H1 (cell line): ENCODE data around the gene FPR3. TPM values are rescaled to one million over a fixed set of nuclear protein-coding genes. Genes with fewer than 3 reads are reported as not detected.

Source experiments
- CTCF ChIA-PET: fragments of 300-600 bp; sonication (Branson Sonifier 250); formaldehyde crosslinking; loops from one replicate; lab custom pipeline; 2021; ENCODE audit not compliant: partially characterized antibody; lab: Charles Lee
- POLR2A ChIA-PET: fragments of 300-600 bp; sonication (Branson Sonifier 250); formaldehyde crosslinking; loops from one replicate; lab custom pipeline; 2021; ENCODE audit warnings: inconsistent platforms; ENCODE audit not compliant: partially characterized antibody; lab: Charles Lee
- DNase-seq, 2 experiments: peaks; one replicate each; pipeline versions ENCODE4 v3.0.0 to v3.0.0-alpha.2; 2010 to 2022; ENCODE audit warnings: low spot score in 2 of 2, low read depth in 1 of 2, mixed read lengths in 1 of 2
- FAIRE-seq: peaks from 2 replicates; lab custom pipeline; 2011; peaks lifted over from hg19 to GRCh38; lab: Jason Lieb, UNC
- H2AFZ ChIP-seq: 2 replicates; pipeline ENCODE4 v1.8.1; 2012; ENCODE audit warnings: low read length, inconsistent platforms
- H2AK5ac ChIP-seq: 2 replicates; pipeline ENCODE4 v1.6.1; 2013; ENCODE audit warnings: low read depth, low read length
- H2BK120ac ChIP-seq: replicated peaks from 2 replicates; pipeline ENCODE3; 2013; ENCODE audit warnings: low read depth, low read length, inconsistent platforms
- H2BK12ac ChIP-seq: 2 replicates; pipeline ENCODE4 v1.6.1; 2013; ENCODE audit warnings: low read depth, low read length
- H2BK15ac ChIP-seq: 2 replicates; pipeline ENCODE4 v1.6.1; 2013; ENCODE audit warnings: low read length
- H2BK20ac ChIP-seq: 2 replicates; pipeline ENCODE4 v1.6.1; 2013; ENCODE audit warnings: low read length
- H2BK5ac ChIP-seq: 2 replicates; pipeline ENCODE4 v1.6.1; 2013; ENCODE audit warnings: low read depth, low read length
- H3K14ac ChIP-seq: 2 replicates; pipeline ENCODE4 v1.6.1; 2013; ENCODE audit warnings: inconsistent platforms; ENCODE audit not compliant: insufficient read length
- H3K18ac ChIP-seq: 2 replicates; pipeline ENCODE4 v1.6.1; 2013; ENCODE audit warnings: low read length; ENCODE audit errors: extremely low read depth
- H3K23ac ChIP-seq: 2 replicates; pipeline ENCODE4 v1.6.1; 2013; ENCODE audit warnings: inconsistent platforms; ENCODE audit not compliant: insufficient read length
- H3K23me2 ChIP-seq: 2 replicates; pipeline ENCODE4 v1.6.1; 2013; ENCODE audit warnings: low read depth, low read length
- H3K27ac ChIP-seq: 2 replicates; pipeline ENCODE4 v1.6.1; 2011; ENCODE audit warnings: low read depth, low read length, inconsistent platforms
- H3K27me3 ChIP-seq, 4 experiments: replicated peaks in 1 of 4; 1 replicate in 1 of 4; 2 replicates in 3 of 4; pipeline versions ENCODE4 v1.6.1 to v1.8.1; 2011 to 2013; ENCODE audit warnings: low read length in 3 of 4, mild to moderate bottlenecking in 3 of 4, inconsistent platforms in 2 of 4, mixed read lengths in 2 of 4, moderate library complexity in 1 of 4; ENCODE audit not compliant: control insufficient read depth in 3 of 4, insufficient read depth in 3 of 4; ENCODE audit errors: extremely low read depth in 1 of 4
- H3K36me3 ChIP-seq, 4 experiments: 2 replicates each; pipeline versions ENCODE4 v1.6.1 to v1.8.1; 2011 to 2013; ENCODE audit warnings: mild to moderate bottlenecking in 4 of 4, low read length in 3 of 4, moderate library complexity in 2 of 4, control low read depth in 1 of 4, inconsistent platforms in 1 of 4; ENCODE audit not compliant: insufficient read depth in 4 of 4, control insufficient read depth in 2 of 4
- H3K4ac ChIP-seq: replicated peaks from 2 replicates; pipeline ENCODE3; 2013; ENCODE audit warnings: low read length, low read depth, mixed read lengths, inconsistent platforms; ENCODE audit not compliant: insufficient read length
- H3K4me1 ChIP-seq, 4 experiments: replicated peaks in 1 of 4; 1 replicate in 1 of 4; 2 replicates in 3 of 4; pipeline versions ENCODE4 v1.6.1 to v1.8.1; 2011 to 2013; ENCODE audit warnings: low read length in 3 of 4, inconsistent platforms in 2 of 4, mixed read lengths in 1 of 4; ENCODE audit not compliant: insufficient read depth in 4 of 4, control insufficient read depth in 3 of 4
- H3K4me2 ChIP-seq, 2 experiments: 2 replicates each; pipeline versions ENCODE4 v1.6.1 to v1.8.1; 2011 to 2013; ENCODE audit warnings: low read depth in 2 of 2, low read length in 2 of 2, control low read depth in 1 of 2, inconsistent platforms in 1 of 2, mild to moderate bottlenecking in 1 of 2; ENCODE audit not compliant: insufficient read depth in 1 of 2
- H3K4me3 ChIP-seq, 4 experiments: fragments of 200-600, 300-600 bp in 1 of 4; sonication (generic), shearing (Covaris generic), sonication (Bioruptor Twin) in 1 of 4; 2 replicates each; pipeline versions ENCODE4 v1.5.1 to v1.8.1; 2011 to 2016; ENCODE audit warnings: low read length in 4 of 4, low read depth in 3 of 4, control low read depth in 2 of 4, inconsistent platforms in 2 of 4, mild to moderate bottlenecking in 2 of 4, mixed read lengths in 1 of 4, moderate library complexity in 1 of 4; ENCODE audit not compliant: insufficient read depth in 2 of 4; ENCODE audit errors: extremely low read depth in 1 of 4
- H3K56ac ChIP-seq: replicated peaks from 2 replicates; pipeline ENCODE3; 2013; ENCODE audit warnings: low read depth, mild to moderate bottlenecking, mixed read lengths, low read length, inconsistent platforms; ENCODE audit not compliant: insufficient read length
- H3K79me1 ChIP-seq: 2 replicates; pipeline ENCODE4 v1.6.1; 2013; ENCODE audit warnings: low read depth, low read length, control low read depth
- H3K79me2 ChIP-seq, 2 experiments: 2 replicates each; pipeline versions ENCODE4 v1.6.1 to v1.8.1; 2012 to 2013; ENCODE audit warnings: low read length in 2 of 2, mild to moderate bottlenecking in 2 of 2, inconsistent platforms in 1 of 2; ENCODE audit not compliant: insufficient read depth in 2 of 2, control insufficient read depth in 1 of 2
- H3K9ac ChIP-seq, 4 experiments: replicated peaks in 1 of 4; 1 replicate in 1 of 4; 2 replicates in 3 of 4; pipeline versions ENCODE4 v1.6.1 to v1.8.1; 2011 to 2013; ENCODE audit warnings: low read depth in 3 of 4, low read length in 3 of 4, control low read depth in 2 of 4, mild to moderate bottlenecking in 2 of 4, moderate library complexity in 2 of 4, inconsistent platforms in 1 of 4; ENCODE audit errors: extremely low read depth in 1 of 4
- H3K9me3 ChIP-seq, 2 experiments: 2 replicates each; pipeline versions ENCODE4 v1.6.1 to v1.8.1; 2012 to 2013; ENCODE audit warnings: mild to moderate bottlenecking in 2 of 2, moderate library complexity in 2 of 2, control low read depth in 1 of 2, inconsistent platforms in 1 of 2, low read depth in 1 of 2, low read length in 1 of 2, mixed read lengths in 1 of 2; ENCODE audit not compliant: insufficient read depth in 2 of 2
- H4K20me1 ChIP-seq, 2 experiments: replicated peaks in 1 of 2; 2 replicates each; pipeline versions ENCODE3 to v1.8.1; 2011 to 2013; ENCODE audit warnings: inconsistent platforms in 2 of 2, low read length in 2 of 2, mild to moderate bottlenecking in 1 of 2; ENCODE audit not compliant: insufficient read depth in 2 of 2, control insufficient read depth in 1 of 2
- H4K5ac ChIP-seq: 2 replicates; pipeline ENCODE4 v1.6.1; 2013; ENCODE audit warnings: low read length, low read depth, mixed read lengths, inconsistent platforms; ENCODE audit not compliant: insufficient read length
- H4K8ac ChIP-seq: 2 replicates; pipeline ENCODE4 v1.8.0; 2013; ENCODE audit warnings: mild to moderate bottlenecking, moderate library complexity, low read length, inconsistent platforms; ENCODE audit not compliant: insufficient read depth; ENCODE audit errors: extremely low read depth
- H4K91ac ChIP-seq: replicated peaks from 2 replicates; pipeline ENCODE3; 2013; ENCODE audit warnings: low read length, mixed read lengths, inconsistent platforms; ENCODE audit not compliant: insufficient read length
- BCL11A ChIP-seq, 2 experiments: IDR thresholded peaks; one replicate each; pipeline ENCODE4 v1.6.1; 2011; ENCODE audit warnings: low read depth in 2 of 2, low read length in 2 of 2, mild to moderate bottlenecking in 2 of 2
- CEBPB ChIP-seq: IDR thresholded peaks from 2 replicates; pipeline ENCODE4 v1.6.1; 2012; ENCODE audit warnings: low read depth, low read length
- GABPA ChIP-seq: IDR thresholded peaks from 2 replicates; pipeline ENCODE4 v1.6.1; 2011; ENCODE audit warnings: mild to moderate bottlenecking, low read length, moderate library complexity, borderline replicate concordance; ENCODE audit not compliant: insufficient read depth
- NANOG ChIP-seq: IDR thresholded peaks from 2 replicates; pipeline ENCODE4 v1.6.1; 2011; ENCODE audit warnings: low read length, low read depth, mild to moderate bottlenecking, inconsistent platforms; ENCODE audit not compliant: insufficient read depth, poor library complexity, severe bottlenecking
- RXRA ChIP-seq: IDR thresholded peaks from 2 replicates; pipeline ENCODE4 v1.6.1; 2011; ENCODE audit warnings: low read depth, mild to moderate bottlenecking, low read length, moderate library complexity; ENCODE audit not compliant: insufficient read depth
- SP4 ChIP-seq: IDR thresholded peaks from 2 replicates; pipeline ENCODE4 v1.6.1; 2012; ENCODE audit warnings: low read length, inconsistent platforms
- TAF1 ChIP-seq: IDR thresholded peaks from 2 replicates; pipeline ENCODE4 v1.6.1; 2011; ENCODE audit warnings: mild to moderate bottlenecking, low read depth, low read length
- ZNF274 ChIP-seq: IDR thresholded peaks from 2 replicates; pipeline ENCODE4 v1.7.0; 2012; ENCODE audit warnings: low read length, borderline replicate concordance; ENCODE audit errors: extremely low read depth
- WGBS, 2 experiments: shearing (Covaris generic) in 1 of 2; methylation state at CpG; one replicate each; pipeline versions ENCODE4 v1.1.6 to v1.1.7; 2013 to 2015; ENCODE audit warnings: low lambda C conversion rate in 2 of 2, mixed read lengths in 2 of 2, inconsistent platforms in 1 of 2, low coverage in 1 of 2, missing lambda C conversion rate in 1 of 2; ENCODE audit not compliant: insufficient replicate concordance in 2 of 2, insufficient coverage in 1 of 2, insufficient read length in 1 of 2; ENCODE audit errors: extremely low coverage in 1 of 2, missing lambda C conversion rate in 1 of 2; 5-methylcytosine and 5-hydroxymethylcytosine counted together
- polyA plus RNA-seq, 7 experiments: library from polyadenylated mRNA; depleted of rRNA in 3 of 7; stranded (reverse) in 5 of 7; unstranded in 2 of 7; fragments of >200 nt in 5 of 7; fragments of 200-250 nt in 2 of 7; gene quantifications; 1 replicate in 5 of 7; 2 replicates in 1 of 7; 4 replicates in 1 of 7; pipeline versions ENCODE4 v1.2.1 to v1.2.3, GENCODE V29; 2011 to 2013; ENCODE audit warnings: missing spikeins in 2 of 7, mixed read lengths in 2 of 7
- total RNA-seq: library from RNA; stranded (reverse); fragmentation: NEBNext Ultra II Directional; extraction: Animal tissue kit (Norgen Biotek cat#: 25700); gene quantifications from 2 replicates; pipeline ENCODE4 v1.2.1, GENCODE V29; 2021
- TF ChIP-seq, protein P1 (sequence below), 3 experiments: IDR thresholded peaks; 1 replicate in 2 of 3; 2 replicates in 1 of 3; pipeline versions ENCODE4 v1.5.1 to v1.6.1; 2011; ENCODE audit warnings: low read length in 3 of 3, mild to moderate bottlenecking in 3 of 3, inconsistent platforms in 2 of 3, low read depth in 1 of 3, moderate library complexity in 1 of 3; ENCODE audit not compliant: insufficient read depth in 1 of 3; ENCODE audit errors: control extremely low read depth in 1 of 3
- TF ChIP-seq, protein P2 (sequence below): IDR thresholded peaks from 2 replicates; pipeline ENCODE4 v1.6.1; 2012; ENCODE audit warnings: inconsistent platforms

The FPR3 gene
- total and polyA plus RNA-seq, 2 of the 8 experiments (the other 6 are each of a cell fraction or from before 2014, with no cell fraction given), result not detected

DNA sequence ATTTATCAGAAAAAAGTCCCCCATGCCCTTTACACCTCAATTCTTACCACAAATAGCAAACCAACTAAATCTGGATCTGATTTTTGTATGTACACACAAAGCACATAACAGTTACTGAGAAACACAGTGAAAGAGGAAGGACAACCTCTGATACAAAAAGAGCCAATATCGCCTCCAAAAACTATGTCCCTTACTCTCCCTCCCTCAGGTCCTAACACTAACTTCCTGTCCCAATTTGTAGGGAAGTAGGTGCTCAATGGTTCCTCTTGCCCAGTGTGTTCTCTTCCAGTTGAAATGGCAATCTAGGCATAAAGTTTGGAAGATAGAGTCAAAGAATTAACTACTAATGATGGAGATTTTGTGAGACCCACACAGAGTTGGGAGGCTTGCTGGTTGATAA, 15.8 kb upstream of the FPR3 start:
- H3K27me3 ChIP-seq, result no peaks in the 10 kb centered on the region; a peak in 1 of 7 replicates
- H3K9ac ChIP-seq, result no peak overlapping the region
- no peak overlapping the region for H4K5ac ChIP-seq
- no peak overlapping the region for H3K14ac ChIP-seq
- ChIA-PET POLR2A (no interaction called here), CTCF (interaction anchor here (0.6 to 2.9 kb wide), 9 partner anchors 17 to 306 kb away, joined by 3 to 14 read pairs (median 6); no protein-coding TSS in a partner anchor)
- H4K91ac ChIP-seq, result no peak overlapping the region
- no peaks in the 10 kb centered on the region for H3K79me1 ChIP-seq
- no peak overlapping the region for H2BK20ac ChIP-seq
- H3K4me3 ChIP-seq, result no peak overlapping the region
- no peak overlapping the region for H2AFZ ChIP-seq
- DNase-seq (no peak), FAIRE-seq (no peak)
- no peak overlapping the region for H4K8ac ChIP-seq
- no peaks in the 10 kb centered on the region for H3K36me3 ChIP-seq
- no peak overlapping the region for H3K4ac ChIP-seq
- H3K79me2 ChIP-seq, result no peaks in the 10 kb centered on the region
- H2BK5ac ChIP-seq, result no peak overlapping the region
- no peak overlapping the region for H3K56ac ChIP-seq
- no peak overlapping the region for H2AK5ac ChIP-seq
- H4K20me1 ChIP-seq, result no peaks in the 10 kb centered on the region
- H3K4me1 ChIP-seq, result no peaks in the 10 kb centered on the region
- no peak overlapping the region for H3K4me2 ChIP-seq
- WGBS, 2 experiments, result 86% methylated on average over 1 of the region's 1 CpG; no CpG with 5 or more reads in 1 of the 2 experiments
- no peak overlapping the region for H2BK120ac ChIP-seq
- no peak overlapping the region for H2BK15ac ChIP-seq
- no peak overlapping the region for H3K18ac ChIP-seq
- H3K27ac ChIP-seq, result no peak overlapping the region
- no peaks in the 10 kb centered on the region for H3K23me2 ChIP-seq
- H3K23ac ChIP-seq, result no peak overlapping the region
- H3K9me3 ChIP-seq, result no peaks in the 10 kb centered on the region
- no peak overlapping the region for H2BK12ac ChIP-seq
- TF ChIP-seq ZNF274, result no peak
- TF ChIP-seq TAF1, result no peak
- no peak for TF ChIP-seq BCL11A (IDR thresholded peaks at IDR 0.05; ENCODE audit: low read depth in 2 of 2, low read length in 2 of 2)
- TF ChIP-seq, protein P1, sequence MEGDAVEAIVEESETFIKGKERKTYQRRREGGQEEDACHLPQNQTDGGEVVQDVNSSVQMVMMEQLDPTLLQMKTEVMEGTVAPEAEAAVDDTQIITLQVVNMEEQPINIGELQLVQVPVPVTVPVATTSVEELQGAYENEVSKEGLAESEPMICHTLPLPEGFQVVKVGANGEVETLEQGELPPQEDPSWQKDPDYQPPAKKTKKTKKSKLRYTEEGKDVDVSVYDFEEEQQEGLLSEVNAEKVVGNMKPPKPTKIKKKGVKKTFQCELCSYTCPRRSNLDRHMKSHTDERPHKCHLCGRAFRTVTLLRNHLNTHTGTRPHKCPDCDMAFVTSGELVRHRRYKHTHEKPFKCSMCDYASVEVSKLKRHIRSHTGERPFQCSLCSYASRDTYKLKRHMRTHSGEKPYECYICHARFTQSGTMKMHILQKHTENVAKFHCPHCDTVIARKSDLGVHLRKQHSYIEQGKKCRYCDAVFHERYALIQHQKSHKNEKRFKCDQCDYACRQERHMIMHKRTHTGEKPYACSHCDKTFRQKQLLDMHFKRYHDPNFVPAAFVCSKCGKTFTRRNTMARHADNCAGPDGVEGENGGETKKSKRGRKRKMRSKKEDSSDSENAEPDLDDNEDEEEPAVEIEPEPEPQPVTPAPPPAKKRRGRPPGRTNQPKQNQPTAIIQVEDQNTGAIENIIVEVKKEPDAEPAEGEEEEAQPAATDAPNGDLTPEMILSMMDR (IDR thresholded peaks at IDR 0.05; ENCODE audit: control extremely low read depth in 1 of 3, insufficient read depth in 1 of 3, low read depth in 1 of 3, low read length in 3 of 3), result no peak
- TF ChIP-seq GABPA, result no peak
- TF ChIP-seq RXRA, result no peak
- TF ChIP-seq NANOG, result no peak
- TF ChIP-seq, protein P2, sequence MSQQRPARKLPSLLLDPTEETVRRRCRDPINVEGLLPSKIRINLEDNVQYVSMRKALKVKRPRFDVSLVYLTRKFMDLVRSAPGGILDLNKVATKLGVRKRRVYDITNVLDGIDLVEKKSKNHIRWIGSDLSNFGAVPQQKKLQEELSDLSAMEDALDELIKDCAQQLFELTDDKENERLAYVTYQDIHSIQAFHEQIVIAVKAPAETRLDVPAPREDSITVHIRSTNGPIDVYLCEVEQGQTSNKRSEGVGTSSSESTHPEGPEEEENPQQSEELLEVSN, result no peak
- TF ChIP-seq CEBPB, result no peak
- TF ChIP-seq SP4, result no peak
